GM12891 (cell line): ENCODE measurements around the gene OASL.

Experiments used
- DNase-seq: peaks from one replicate; pipeline ENCODE4 v3.0.0; 2011; ENCODE audit warnings: low spot score; ENCODE audit not compliant: insufficient read length
- FAIRE-seq: peaks from 2 replicates; lab custom pipeline; 2011; peaks lifted over from hg19 to GRCh38; lab: Jason Lieb, UNC
- PAX5 ChIP-seq: IDR thresholded peaks from 2 replicates; pipeline ENCODE4 v1.6.1; 2011; ENCODE audit warnings: low read length, moderate library complexity, mild to moderate bottlenecking; ENCODE audit not compliant: insufficient read depth, severe bottlenecking
- POLR2A ChIP-seq: IDR thresholded peaks from 2 replicates; pipeline ENCODE4 v1.6.1; 2011; ENCODE audit warnings: low read depth, low read length, control low read depth
- POLR2AphosphoS5 ChIP-seq: IDR thresholded peaks from 2 replicates; pipeline ENCODE4 v1.6.1; 2011; ENCODE audit warnings: low read depth, low read length, control low read depth
- POU2F2 ChIP-seq: IDR thresholded peaks from 2 replicates; pipeline ENCODE4 v1.6.1; 2011; ENCODE audit warnings: low read depth, mild to moderate bottlenecking, control low read depth, low read length, moderate library complexity
- SPI1 ChIP-seq: IDR thresholded peaks from 2 replicates; pipeline ENCODE4 v1.6.1; 2011; ENCODE audit warnings: low read depth, low read length, control low read depth
- TAF1 ChIP-seq: IDR thresholded peaks from 2 replicates; pipeline ENCODE4 v1.6.1; 2011; ENCODE audit warnings: low read depth, low read length, control low read depth

Gene OASL

GRCh38 chr12:120972870-120973543 lies 66.0 kb downstream of the OASL start:
- DNase-seq (no peak), FAIRE-seq (no peak)
- TF ChIP-seq TAF1 (no peak), POLR2A (no peak), SPI1 (no peak), POU2F2 (no peak), PAX5 (no peak), POLR2AphosphoS5 (no peak)

- DNase-seq = peak; percentile 44
- peak; percentile 95 for FAIRE-seq
- TF ChIP-seq SPI1 = peak; percentile 28; the same call in 1 of the 2 replicates
- TF ChIP-seq POU2F2 = no peak
These were observed 67.5 kb downstream of the OASL start for GRCh38 chr12:120971299-120972180.

- no peak for TF ChIP-seq TAF1
- no peak for TF ChIP-seq POLR2AphosphoS5
- no peak for TF ChIP-seq SPI1
- TF ChIP-seq PAX5 = no peak
- TF ChIP-seq POLR2A = no peak
- no peak for TF ChIP-seq POU2F2
- DNase-seq (no peak), FAIRE-seq (no peak)
These were observed 68.7 kb downstream of the OASL start for GRCh38 chr12:120970310-120970709.
